Esophagus muscularis mucosa (tissue), 4 donors: ENCODE measurements around the gene GMFB. TPM values are rescaled to one million over a fixed set of nuclear protein-coding genes. Genes with fewer than 3 reads are reported as not detected.

Experiments
- DNase-seq: peaks from one replicate; pipeline ENCODE4 v3.0.0-alpha.2; 2017; ENCODE audit errors: extremely low spot score
- H3K27ac ChIP-seq, 4 donors: fragments of 200-600 bp; sonication (generic); replicated peaks in 1 of 4; 1 replicate in 3 of 4; 2 replicates in 1 of 4; pipeline ENCODE4 v1.5.1; 2016 to 2019; ENCODE audit warnings: mild to moderate bottlenecking in 1 of 4
- H3K27me3 ChIP-seq, 4 donors: fragments of 200-600 bp; sonication (generic); one replicate each; pipeline versions ENCODE4 v1.5.1 to v1.6.0; 2016 to 2019
- H3K36me3 ChIP-seq, 4 donors: fragments of 200-600 bp; sonication (generic); one replicate each; pipeline ENCODE4 v1.5.1; 2016 to 2019
- H3K4me1 ChIP-seq, 4 donors: fragments of 200-600 bp; sonication (generic); one replicate each; pipeline ENCODE4 v1.5.1; 2016 to 2019
- H3K4me3 ChIP-seq, 4 donors: fragments of 200-600 bp; sonication (generic); 1 replicate in 2 of 4; 2 replicates in 2 of 4; pipeline ENCODE4 v1.5.1; 2016 to 2019; ENCODE audit warnings: mild to moderate bottlenecking in 4 of 4, moderate library complexity in 1 of 4
- H3K9me3 ChIP-seq, 4 donors: fragments of 200-600 bp; sonication (generic); 1 replicate in 3 of 4; 2 replicates in 1 of 4; pipeline ENCODE4 v1.5.1; 2016 to 2019
- EP300 ChIP-seq: sonication (generic); formaldehyde crosslinking; IDR thresholded peaks from one replicate; pipeline ENCODE4 v1.6.1; 2017; ENCODE audit warnings: antibody characterized with exemption
- POLR2A ChIP-seq: fragments of 450-650 bp; IDR thresholded peaks from one replicate; pipeline ENCODE4 v1.6.1; 2017; ENCODE audit warnings: antibody characterized with exemption, moderate library complexity, mild to moderate bottlenecking, low read depth
- POLR2AphosphoS5 ChIP-seq, 2 donors: sonication (generic); formaldehyde crosslinking; IDR thresholded peaks; one replicate each; pipeline ENCODE4 v1.6.1; 2017; ENCODE audit warnings: antibody characterized with exemption in 2 of 2
- WGBS: methylation state at CpG from one replicate; pipeline ENCODE4 v1.1.5; 2018; 5-methylcytosine and 5-hydroxymethylcytosine counted together
- intact Hi-C: fragments of 100-400 bp; cut with DNase I; formaldehyde crosslinking; loops from one replicate; pipeline ENCODE4 v1.15.1; 2023
- total RNA-seq, 4 donors: library from RNA; depleted of rRNA; stranded (reverse); fragments of >200 nt; gene quantifications; one replicate each; pipeline versions ENCODE4 v1.1.0 to v1.2.1, GENCODE V29; 2016
- TF ChIP-seq, protein P1 (sequence below), 3 experiments: fragments of 200-600 bp in 2 of 3; fragments of 450-650 bp in 1 of 3; sonication (generic) in 2 of 3; IDR thresholded peaks; one replicate each; pipeline ENCODE4 v1.5.1; 2017 to 2019; ENCODE audit warnings: antibody characterized with exemption in 3 of 3, mild to moderate bottlenecking in 2 of 3, moderate library complexity in 1 of 3

Gene GMFB
- total RNA-seq, 4 donors from 2014 or later: 21.4 to 49.4 (median 43.7) TPM

DNA sequence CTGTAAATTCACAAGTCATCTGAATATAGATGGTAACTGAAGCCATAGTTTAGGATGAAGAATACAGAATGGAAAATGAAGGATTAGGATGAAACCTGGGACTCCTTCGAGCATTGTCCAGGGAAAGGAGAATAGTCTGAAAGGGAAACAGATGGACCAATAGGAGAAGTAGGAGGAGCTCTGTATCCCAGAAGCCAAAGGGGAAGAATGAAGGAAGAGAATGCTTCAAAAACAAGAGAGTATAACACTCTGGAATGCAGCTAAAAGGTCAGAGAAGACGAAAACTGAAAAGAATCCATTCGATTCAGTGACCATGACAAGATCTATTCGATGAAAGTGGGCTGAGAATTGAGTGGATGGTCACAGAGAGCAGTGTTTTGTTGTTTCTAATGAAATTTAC is 1.0 kb downstream of the GMFB start:
- no peak for DNase-seq
- 34% methylated on average over 4 of the region's 4 CpGs for WGBS

DNA sequence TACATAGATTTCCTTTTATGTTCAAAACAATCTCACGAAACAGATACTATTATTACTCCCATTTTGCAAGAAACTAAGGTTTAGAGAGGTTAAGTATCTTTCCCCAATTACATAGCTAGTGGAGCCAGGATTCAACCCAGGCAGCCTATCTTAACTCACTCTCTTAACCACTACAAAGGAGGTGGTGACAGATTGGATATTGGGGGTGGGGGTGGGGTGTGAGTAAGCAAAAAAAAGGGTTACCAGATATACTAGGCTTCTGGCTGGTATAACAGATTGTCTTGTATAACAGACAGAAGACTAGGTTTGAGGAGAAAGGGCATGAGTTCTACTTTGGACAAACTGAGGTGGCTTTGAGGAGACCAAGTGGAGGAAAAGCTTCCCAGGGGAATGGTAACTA is 2.1 kb downstream of the GMFB start:
- peaks cover 0 to 11% (median 9%) of the 10 kb centered on the region in 4 donors for H3K36me3 ChIP-seq
- no peak for DNase-seq
- intact Hi-C loops: no loop called here
- H3K27ac ChIP-seq: no peak overlapping the region
- 96% methylated on average over 1 of the region's 1 CpG for WGBS
- peaks cover 33 to 53% (median 46%) of the 10 kb centered on the region in 4 donors for H3K4me1 ChIP-seq
- H3K9me3 ChIP-seq: no peaks in the 10 kb centered on the region
- no peaks in the 10 kb centered on the region for H3K27me3 ChIP-seq
- no peak overlapping the region for H3K4me3 ChIP-seq
- no peak for TF ChIP-seq POLR2A
- TF ChIP-seq, protein P1, sequence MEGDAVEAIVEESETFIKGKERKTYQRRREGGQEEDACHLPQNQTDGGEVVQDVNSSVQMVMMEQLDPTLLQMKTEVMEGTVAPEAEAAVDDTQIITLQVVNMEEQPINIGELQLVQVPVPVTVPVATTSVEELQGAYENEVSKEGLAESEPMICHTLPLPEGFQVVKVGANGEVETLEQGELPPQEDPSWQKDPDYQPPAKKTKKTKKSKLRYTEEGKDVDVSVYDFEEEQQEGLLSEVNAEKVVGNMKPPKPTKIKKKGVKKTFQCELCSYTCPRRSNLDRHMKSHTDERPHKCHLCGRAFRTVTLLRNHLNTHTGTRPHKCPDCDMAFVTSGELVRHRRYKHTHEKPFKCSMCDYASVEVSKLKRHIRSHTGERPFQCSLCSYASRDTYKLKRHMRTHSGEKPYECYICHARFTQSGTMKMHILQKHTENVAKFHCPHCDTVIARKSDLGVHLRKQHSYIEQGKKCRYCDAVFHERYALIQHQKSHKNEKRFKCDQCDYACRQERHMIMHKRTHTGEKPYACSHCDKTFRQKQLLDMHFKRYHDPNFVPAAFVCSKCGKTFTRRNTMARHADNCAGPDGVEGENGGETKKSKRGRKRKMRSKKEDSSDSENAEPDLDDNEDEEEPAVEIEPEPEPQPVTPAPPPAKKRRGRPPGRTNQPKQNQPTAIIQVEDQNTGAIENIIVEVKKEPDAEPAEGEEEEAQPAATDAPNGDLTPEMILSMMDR (IDR thresholded peaks at IDR 0.05): no peak

More for the DNA sequence above, 1.0 kb downstream of the GMFB start:
- H3K36me3 ChIP-seq: peaks cover 0 to 5% (median 3%) of the 10 kb centered on the region in 4 donors
- peaks cover 33 to 53% (median 44%) of the 10 kb centered on the region in 4 donors for H3K4me1 ChIP-seq
- no peaks in the 10 kb centered on the region for H3K9me3 ChIP-seq
- TF ChIP-seq EP300: no peak
- TF ChIP-seq POLR2A: no peak
- TF ChIP-seq POLR2AphosphoS5 (IDR thresholded peaks at IDR 0.05): peak in 1 of 2 donors; percentile 7
- TF ChIP-seq, protein P1 (IDR thresholded peaks at IDR 0.05): no peak
- no peaks in the 10 kb centered on the region for H3K27me3 ChIP-seq
- H3K27ac ChIP-seq: peak overlapping the region; percentile 91 to 96 (median 95)
- intact Hi-C loops: loop anchor here (2.0 kb wide), 2 partner anchors 21 to 47 kb away; partner anchors contain the start of genes CGRRF1 and CNIH1
- H3K4me3 ChIP-seq: peak overlapping the region; percentile 73 to 98 (median 80)

DNA sequence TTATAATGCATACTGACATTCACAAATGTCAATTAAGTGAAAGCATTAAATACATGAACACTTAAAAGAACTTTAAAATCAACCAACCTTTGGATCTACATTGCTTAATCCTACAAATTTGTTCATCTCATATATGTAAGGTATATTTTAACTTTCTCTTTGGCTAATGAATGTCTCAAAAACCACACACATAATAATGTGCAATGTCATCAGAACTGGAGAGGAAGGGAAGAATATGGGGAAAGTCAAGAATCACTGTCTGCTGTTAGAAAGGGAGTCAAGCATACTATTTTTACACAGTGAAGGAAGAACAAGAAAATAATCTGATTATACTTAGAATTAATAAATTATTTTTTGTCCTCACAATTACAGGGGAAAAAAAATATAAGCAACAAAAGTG is 4.9 kb downstream of the GMFB start:
- Histone ChIP-seq H3K27ac (no peak overlapping the region), H3K27me3 (no peaks in the 10 kb centered on the region), H3K9me3 (no peaks in the 10 kb centered on the region), H3K4me3 (no peak overlapping the region), H3K4me1 (peaks cover 24 to 49% (median 38%) of the 10 kb centered on the region in 4 donors), H3K36me3 (peaks cover 0 to 24% (median 10%) of the 10 kb centered on the region in 4 donors)
- DNase-seq: no peak
- intact Hi-C loops: no loop called here
- TF ChIP-seq POLR2AphosphoS5 (IDR thresholded peaks at IDR 0.05) (no peak), EP300 (no peak), POLR2A (no peak)
- TF ChIP-seq, protein P1 (IDR thresholded peaks at IDR 0.05): no peak

DNA sequence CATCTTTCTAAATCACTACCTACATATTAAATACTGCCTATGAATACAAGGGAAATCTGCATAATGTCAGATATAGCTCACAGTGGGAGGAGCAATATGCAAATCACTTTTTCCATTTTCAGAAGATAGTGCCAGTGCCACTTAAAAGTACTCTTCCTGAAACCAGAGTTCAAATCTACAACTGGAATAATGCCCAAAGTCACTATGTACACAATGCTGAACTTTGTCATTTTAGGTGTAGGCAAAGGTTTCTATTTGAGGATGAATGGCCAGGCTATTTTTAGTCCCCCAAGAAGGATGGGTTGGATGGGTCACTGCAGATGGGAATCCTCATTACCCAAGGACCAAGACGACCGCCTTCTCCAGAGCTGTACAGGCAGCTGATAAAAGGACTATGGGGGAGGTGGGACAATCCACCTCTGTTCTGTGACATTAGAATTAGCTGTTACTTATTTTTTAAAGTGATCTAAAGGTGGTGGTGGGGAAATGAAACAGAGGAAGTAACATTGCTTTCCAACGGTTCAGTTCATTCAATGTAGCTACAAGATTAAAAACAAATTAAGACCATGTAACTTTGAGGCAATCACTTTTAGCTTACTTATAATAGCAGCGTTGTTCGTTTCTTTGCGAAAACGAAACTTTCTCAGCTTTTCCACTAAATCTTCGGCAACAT is 5.6 kb downstream of the GMFB start:
- no peak overlapping the region for H3K4me3 ChIP-seq
- intact Hi-C loops: no loop called here
- H3K4me1 ChIP-seq: peaks cover 24 to 48% (median 40%) of the 10 kb centered on the region in 4 donors
- H3K36me3 ChIP-seq: peaks cover 0 to 30% (median 16%) of the 10 kb centered on the region in 4 donors
- WGBS: 74% methylated on average over 8 of the region's 8 CpGs
- TF ChIP-seq, protein P1 (IDR thresholded peaks at IDR 0.05): no peak
- TF ChIP-seq POLR2AphosphoS5 (IDR thresholded peaks at IDR 0.05) (no peak), POLR2A (no peak), EP300 (no peak)
- H3K27ac ChIP-seq: no peak overlapping the region
- no peaks in the 10 kb centered on the region for H3K9me3 ChIP-seq
- DNase-seq: no peak
- H3K27me3 ChIP-seq: no peaks in the 10 kb centered on the region
